HCT116 (cell line): ENCODE results near the gene MYO1A. TPM values are rescaled to one million over a fixed set of nuclear protein-coding genes. Genes with fewer than 3 reads are reported as not detected.

Experiments used
- ATAC-seq: fragments of 200-7000 bp; cut with Tn5 transposase; 2 replicates; pipeline ENCODE4 v1.9.1; 2020; ENCODE audit warnings: mild to moderate bottlenecking, moderate library complexity
- BruUV-seq: library from RNA; stranded (reverse); fragments of 400-500 nt; replicated peaks from 2 replicates; lab custom pipeline; 2021; lab: Mats Ljungman, UMichigan
- CTCF ChIA-PET: fragments of 300-600 bp; sonication (Branson Sonifier 250); formaldehyde crosslinking; loops from one replicate; lab custom pipeline; 2021; ENCODE audit warnings: antibody characterized with exemption; lab: Charles Lee
- POLR2A ChIA-PET: fragments of 300-600, 350-600 bp; sonication (Branson Sonifier 250); formaldehyde crosslinking; loops from one replicate; lab custom pipeline; 2021; ENCODE audit warnings: antibody characterized with exemption; lab: Charles Lee
- RAD21 ChIA-PET, 2 experiments: fragments of 300-600 bp; sonication (Branson Sonifier 250); formaldehyde crosslinking; loops; one replicate each; lab custom pipeline; 2023; ENCODE audit warnings: low total read pairs in 2 of 2; ENCODE audit not compliant: uncharacterized antibody in 2 of 2, unreplicated experiment in 2 of 2, low non-redundant PET in 1 of 2; lab: Charles Lee
- DNase-seq: peaks from one replicate; pipeline ENCODE4 v3.0.0-alpha.2; 2010; ENCODE audit warnings: low read depth, low spot score
- H2AFZ ChIP-seq: fragments of 200-600 bp; shearing (Covaris generic), sonication (generic); 2 replicates; pipeline ENCODE4 v1.6.1; 2017; ENCODE audit warnings: low read depth, mixed run types, mixed read lengths, antibody characterized with exemption, low read length; ENCODE audit not compliant: poor library complexity, severe bottlenecking
- H3K27ac ChIP-seq: 2 replicates; pipeline ENCODE4 v1.5.1; 2012; ENCODE audit warnings: low read depth, low read length
- H3K27me3 ChIP-seq: fragments of 200-600 bp; sonication (generic); 2 replicates; pipeline ENCODE4 v1.6.1; 2016; ENCODE audit warnings: mixed run types, low read length, mixed read lengths; ENCODE audit not compliant: insufficient read depth
- H3K36me3 ChIP-seq, 2 experiments: fragments of 200-500 bp in 1 of 2; fragments of 200-600 bp in 1 of 2; sonication (Bioruptor generic) in 1 of 2; sonication (generic) in 1 of 2; 2 replicates each; pipeline versions ENCODE4 v1.5.1 to v1.6.1; 2014 to 2016; ENCODE audit warnings: low read length in 2 of 2, inconsistent platforms in 1 of 2, mixed read lengths in 1 of 2, mixed run types in 1 of 2; ENCODE audit not compliant: insufficient read depth in 2 of 2, control insufficient read depth in 1 of 2
- H3K4me1 ChIP-seq, 2 experiments: fragments of 200-600 bp in 1 of 2; sonication (generic) in 1 of 2; 2 replicates each; pipeline versions ENCODE4 v1.5.1 to v1.6.1; 2012 to 2017; ENCODE audit warnings: low read length in 2 of 2, inconsistent platforms in 1 of 2, mild to moderate bottlenecking in 1 of 2, mixed read lengths in 1 of 2, mixed run types in 1 of 2, moderate library complexity in 1 of 2; ENCODE audit not compliant: insufficient read depth in 2 of 2, control insufficient read depth in 1 of 2
- H3K4me2 ChIP-seq: fragments of 200-600 bp; sonication (generic); 2 replicates; pipeline ENCODE4 v1.6.1; 2017; ENCODE audit warnings: mixed run types, low read length, mixed read lengths
- H3K4me3 ChIP-seq, 2 experiments: fragments of 200-600 bp in 1 of 2; sonication (generic) in 1 of 2; replicated peaks in 1 of 2; 2 replicates each; pipeline ENCODE4 v1.5.1; 2011 to 2016; ENCODE audit warnings: low read length in 2 of 2, control low read depth in 1 of 2, low read depth in 1 of 2, mild to moderate bottlenecking in 1 of 2, mixed read lengths in 1 of 2, mixed run types in 1 of 2
- H3K79me2 ChIP-seq: fragments of 200-600 bp; sonication (generic); 2 replicates; pipeline ENCODE4 v1.6.1; 2017; ENCODE audit warnings: mild to moderate bottlenecking, mixed run types, low read length, moderate library complexity, mixed read lengths; ENCODE audit not compliant: insufficient read depth
- H3K9ac ChIP-seq: fragments of 200-600 bp; sonication (generic); 2 replicates; pipeline ENCODE4 v1.6.1; 2016; ENCODE audit warnings: low read length, mixed read lengths
- H3K9me2 ChIP-seq: fragments of 200-600 bp; sonication (generic), shearing (Covaris generic); 2 replicates; pipeline ENCODE4 v1.6.1; 2017; ENCODE audit warnings: mixed run types, mild to moderate bottlenecking, moderate library complexity; ENCODE audit not compliant: insufficient read depth
- H3K9me3 ChIP-seq, 2 experiments: fragments of 200-500 bp in 1 of 2; fragments of 200-600 bp in 1 of 2; sonication (Bioruptor generic) in 1 of 2; sonication (generic) in 1 of 2; 2 replicates each; pipeline ENCODE4 v1.6.1; 2014 to 2017; ENCODE audit warnings: low read length in 2 of 2, mixed read lengths in 2 of 2, inconsistent platforms in 1 of 2, low read depth in 1 of 2, mild to moderate bottlenecking in 1 of 2, mixed run types in 1 of 2, moderate library complexity in 1 of 2; ENCODE audit not compliant: control insufficient read depth in 1 of 2, insufficient read depth in 1 of 2
- H4K20me1 ChIP-seq: fragments of 200-600 bp; sonication (generic), shearing (Covaris generic); 2 replicates; pipeline ENCODE4 v1.6.1; 2017; ENCODE audit warnings: mixed run types, mild to moderate bottlenecking, moderate library complexity; ENCODE audit not compliant: insufficient read depth
- POLR2AphosphoS5 ChIP-seq: IDR thresholded peaks from 2 replicates; pipeline ENCODE4 v1.6.1; 2011; ENCODE audit warnings: mild to moderate bottlenecking, low read depth, low read length, moderate library complexity
- RAD21 ChIP-seq: IDR thresholded peaks from 2 replicates; pipeline ENCODE4 v1.6.1; 2012; ENCODE audit warnings: low read depth, mild to moderate bottlenecking
- SIN3A ChIP-seq: IDR thresholded peaks from 2 replicates; pipeline ENCODE4 v1.6.1; 2012; ENCODE audit warnings: low read depth
- SP1 ChIP-seq: IDR thresholded peaks from 2 replicates; pipeline ENCODE4 v1.6.1; 2012; ENCODE audit warnings: low read depth
- TCF7L2 ChIP-seq: IDR thresholded peaks from 2 replicates; pipeline ENCODE4 v1.7.0; 2011; ENCODE audit warnings: borderline replicate concordance, inconsistent platforms; ENCODE audit not compliant: insufficient read depth, insufficient read length; ENCODE audit errors: extremely low read depth
- ZFX ChIP-seq: fragments of 450-650 bp; IDR thresholded peaks from 2 replicates; pipeline ENCODE4 v1.6.1; 2017
- intact Hi-C: fragments of 100-400 bp; cut with micrococcal nuclease; formaldehyde crosslinking; loops from 2 replicates; pipeline ENCODE4 v1.10.0; 2022
- total RNA-seq: library from RNA; stranded (reverse); gene quantifications from one replicate; pipeline ENCODE4 v1.2.1, GENCODE V29; 2021; ENCODE audit not compliant: unreplicated experiment
- TF ChIP-seq, protein P1 (sequence below), 3 experiments: fragments of 200-600 bp in 1 of 3; sonication (generic) in 1 of 3; IDR thresholded peaks in 2 of 3; conservative IDR thresholded peaks in 1 of 3; 2 replicates each; pipeline ENCODE4 v1.5.1; 2012 to 2017; ENCODE audit warnings: low read depth in 2 of 3, low read length in 2 of 3, antibody characterized with exemption in 1 of 3, borderline replicate concordance in 1 of 3, control low read depth in 1 of 3, mild to moderate bottlenecking in 1 of 3, mixed read lengths in 1 of 3, mixed run types in 1 of 3, moderate library complexity in 1 of 3; ENCODE audit not compliant: insufficient read depth in 1 of 3

MYO1A gene
- total RNA-seq, 1 experiment from 2014 or later, result 0.76 TPM

DNA sequence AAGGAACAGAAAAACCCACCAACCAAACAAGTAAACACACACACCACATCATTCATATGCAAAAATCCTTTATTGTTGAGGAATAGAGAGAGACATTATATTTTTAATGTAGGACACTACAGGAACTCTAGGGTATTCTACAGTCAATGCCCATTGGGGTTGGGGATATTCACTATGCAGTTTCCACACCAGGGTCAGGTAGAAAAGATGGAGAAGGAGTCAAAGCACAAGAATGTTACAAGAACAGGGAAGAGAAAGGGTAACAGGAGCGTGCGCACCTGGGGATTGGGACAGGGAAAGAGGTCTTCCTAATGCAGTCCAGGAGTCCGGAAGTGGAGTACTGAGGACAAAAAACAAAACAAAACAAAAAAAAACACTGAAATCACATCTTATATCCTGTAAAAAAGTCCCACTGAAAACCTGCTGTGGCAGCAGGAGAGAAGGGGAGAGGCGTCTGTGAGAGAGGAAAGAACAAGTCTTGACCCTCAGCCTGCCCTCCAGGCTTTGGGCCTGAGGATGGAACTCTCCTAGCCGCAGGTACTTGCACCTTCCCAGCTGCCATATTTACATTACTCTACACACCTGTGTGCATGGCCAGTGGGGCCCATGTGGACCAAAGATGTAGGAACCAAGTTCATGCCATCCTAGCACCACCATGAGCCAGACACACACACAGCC is 39.8 kb downstream of the MYO1A start:
- CTCF ChIA-PET, result interaction anchor here (5.3 kb wide), 1 partner anchor 102 kb away, joined by 26 read pairs; the partner anchor contains the start of gene STAT6
- Histone ChIP-seq H3K79me2 (peaks cover 10% of the 10 kb centered on the region), H4K20me1 (no peaks in the 10 kb centered on the region), H3K9ac (no peak overlapping the region), H2AFZ (no peak overlapping the region), H3K36me3 (no peaks in the 10 kb centered on the region), H3K27ac (no peak overlapping the region), H3K9me2 (no peaks in the 10 kb centered on the region), H3K4me1 (peaks cover 4 to 21% of the 10 kb centered on the region in 2 experiments; a peak in 3 of 4 replicates), H3K27me3 (peaks cover 21% of the 10 kb centered on the region; the same call in 1 of the 2 replicates), H3K9me3 (no peaks in the 10 kb centered on the region), H3K4me3 (no peak overlapping the region), H3K4me2 (no peak overlapping the region)
- DNase-seq (no peak), ATAC-seq (no peak)
- RAD21 ChIA-PET, result no interaction called here
- intact Hi-C loops, result loop anchor here (2.0 to 5.0 kb wide), 2 partner anchors 173 to 253 kb away; no protein-coding TSS in a partner anchor
- BruUV-seq, result no TSS peak
- POLR2A ChIA-PET, result no interaction called here
- TF ChIP-seq SIN3A, result no peak
- TF ChIP-seq POLR2AphosphoS5, result no peak
- no peak for TF ChIP-seq SP1

DNA sequence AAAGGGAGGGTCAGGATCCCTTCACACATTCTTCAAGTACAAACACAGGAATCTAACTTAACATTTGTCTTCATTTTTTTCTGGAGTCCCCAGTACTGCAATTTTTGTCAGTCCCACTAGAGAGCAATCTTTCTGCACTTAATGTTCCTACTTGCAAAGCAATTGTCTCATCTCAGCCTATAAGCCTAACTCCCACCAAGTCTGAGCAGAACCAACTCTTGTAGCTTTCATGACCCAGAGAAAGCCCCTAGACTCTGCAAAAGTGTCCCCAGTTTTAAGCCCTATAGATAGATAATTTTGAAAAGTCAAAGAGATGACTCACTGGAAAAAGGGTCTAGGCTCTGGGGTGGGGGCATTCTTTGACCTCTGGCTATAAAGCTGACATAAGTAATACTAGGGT is 41.8 kb downstream of the MYO1A start:
- H3K9ac ChIP-seq, result no peak overlapping the region
- intact Hi-C loops, result loop anchor here (1.0 to 5.0 kb wide), 4 partner anchors 54 to 251 kb away; no protein-coding TSS in a partner anchor
- POLR2A ChIA-PET, result no interaction called here
- H3K27me3 ChIP-seq, result peaks cover 4% of the 10 kb centered on the region; the same call in 1 of the 2 replicates
- H2AFZ ChIP-seq, result peak overlapping the region; percentile 14
- RAD21 ChIA-PET, result interaction anchor here in 1 of 2 experiments (0.5 kb wide), 1 partner anchor 487 kb away, joined by 3 read pairs; the partner anchor contains the start of gene RBMS2
- ATAC-seq, result no peak
- peaks cover 4 to 13% of the 10 kb centered on the region in 2 experiments; a peak in 2 of 4 replicates for H3K36me3 ChIP-seq
- no peak overlapping the region for H3K27ac ChIP-seq
- H3K79me2 ChIP-seq, result peaks cover 27% of the 10 kb centered on the region
- CTCF ChIA-PET, result interaction anchor here (0.5 to 5.3 kb wide), 9 partner anchors 10 to 1010 kb away, joined by 3 to 26 read pairs (median 5); partner anchors contain the start of gene STAT6
- H3K4me3 ChIP-seq, result no peak overlapping the region
- no peak overlapping the region for H3K4me2 ChIP-seq
- no peaks in the 10 kb centered on the region for H4K20me1 ChIP-seq
- no TSS peak for BruUV-seq
- H3K9me3 ChIP-seq, result no peaks in the 10 kb centered on the region
- no peak for TF ChIP-seq TCF7L2
- TF ChIP-seq, protein P1, sequence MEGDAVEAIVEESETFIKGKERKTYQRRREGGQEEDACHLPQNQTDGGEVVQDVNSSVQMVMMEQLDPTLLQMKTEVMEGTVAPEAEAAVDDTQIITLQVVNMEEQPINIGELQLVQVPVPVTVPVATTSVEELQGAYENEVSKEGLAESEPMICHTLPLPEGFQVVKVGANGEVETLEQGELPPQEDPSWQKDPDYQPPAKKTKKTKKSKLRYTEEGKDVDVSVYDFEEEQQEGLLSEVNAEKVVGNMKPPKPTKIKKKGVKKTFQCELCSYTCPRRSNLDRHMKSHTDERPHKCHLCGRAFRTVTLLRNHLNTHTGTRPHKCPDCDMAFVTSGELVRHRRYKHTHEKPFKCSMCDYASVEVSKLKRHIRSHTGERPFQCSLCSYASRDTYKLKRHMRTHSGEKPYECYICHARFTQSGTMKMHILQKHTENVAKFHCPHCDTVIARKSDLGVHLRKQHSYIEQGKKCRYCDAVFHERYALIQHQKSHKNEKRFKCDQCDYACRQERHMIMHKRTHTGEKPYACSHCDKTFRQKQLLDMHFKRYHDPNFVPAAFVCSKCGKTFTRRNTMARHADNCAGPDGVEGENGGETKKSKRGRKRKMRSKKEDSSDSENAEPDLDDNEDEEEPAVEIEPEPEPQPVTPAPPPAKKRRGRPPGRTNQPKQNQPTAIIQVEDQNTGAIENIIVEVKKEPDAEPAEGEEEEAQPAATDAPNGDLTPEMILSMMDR (IDR thresholded peaks at IDR 0.05 in 2 of 3, conservative IDR thresholded peaks at IDR 0.05 in 1 of 3; ENCODE audit: borderline replicate concordance in 1 of 3, insufficient read depth in 1 of 3, low read depth in 2 of 3, low read length in 2 of 3), result peak; percentile 65 to 93 (median 79)
- peak; percentile 92 for TF ChIP-seq RAD21
- TF ChIP-seq ZFX, result no peak
- peaks cover 4 to 24% of the 10 kb centered on the region in 2 experiments; a peak in 3 of 4 replicates for H3K4me1 ChIP-seq
- no peaks in the 10 kb centered on the region for H3K9me2 ChIP-seq
- peak; percentile 52 for DNase-seq
